PC-3 (cell line): ENCODE results near the gene KSR1.

Source experiments
- CTCF ChIP-seq: fragments of 300-600 bp; sonication (generic); conservative IDR thresholded peaks from 2 replicates; pipeline ENCODE4 v1.5.1; 2017; ENCODE audit warnings: antibody characterized with exemption, low read depth, mild to moderate bottlenecking, low read length
- EZH2 ChIP-seq: fragments of 300-600 bp; sonication (generic); IDR thresholded peaks from one replicate; pipeline ENCODE4 v1.6.1; 2017; ENCODE audit warnings: antibody characterized with exemption, mild to moderate bottlenecking, low read length; ENCODE audit not compliant: unreplicated experiment

GRCh38 chr17:27647765-27648164 lies 191.5 kb downstream of the KSR1 start:
- TF ChIP-seq CTCF: no peak
- TF ChIP-seq EZH2: no peak
